ENCODE data around the gene KYAT1. TPM values are rescaled to one million over a fixed set of nuclear protein-coding genes. Genes with fewer than 3 reads are reported as not detected.
A peak's percentile ranks its signal among the peaks of the same experiment; 100 is the strongest.

Gene KYAT1
- total and polyA plus RNA-seq, 2 of the 13 experiments (the other 11 are each of a cell fraction or from before 2014, with no cell fraction given), result 9.2 to 46.5 TPM

DNA sequence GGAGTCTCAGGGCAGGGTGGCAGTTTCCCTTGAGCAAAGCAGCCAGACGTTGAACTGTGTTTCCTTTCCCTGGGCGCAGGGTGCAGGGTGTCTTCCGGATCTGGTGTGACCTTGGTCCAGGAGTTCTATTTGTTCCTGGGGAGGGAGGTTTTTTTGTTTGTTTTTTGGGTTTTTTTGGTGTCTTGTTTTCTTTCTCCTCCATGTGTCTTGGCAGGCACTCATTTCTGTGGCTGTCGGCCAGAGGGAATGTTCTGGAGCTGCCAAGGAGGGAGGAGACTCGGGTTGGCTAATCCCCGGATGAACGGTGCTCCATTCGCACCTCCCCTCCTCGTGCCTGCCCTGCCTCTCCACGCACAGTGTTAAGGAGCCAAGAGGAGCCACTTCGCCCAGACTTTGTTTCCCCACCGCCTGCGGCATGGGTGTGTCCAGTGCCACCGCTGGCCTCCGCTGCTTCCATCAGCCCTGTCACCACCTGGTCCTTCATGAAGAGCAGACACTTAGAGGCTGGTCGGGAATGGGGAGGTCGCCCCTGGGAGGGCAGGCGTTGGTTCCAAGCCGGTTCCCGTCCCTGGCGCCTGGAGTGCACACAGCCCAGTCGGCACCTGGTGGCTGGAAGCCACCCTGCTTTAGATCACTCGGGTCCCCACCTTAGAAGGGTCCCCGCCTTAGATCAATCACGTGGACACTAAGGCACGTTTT, 35.5 kb upstream of the KYAT1 start:
- Histone ChIP-seq H3K27me3 (ENCODE audit: control insufficient read depth in 1 of 2, insufficient read depth in 2 of 2, low read length in 2 of 2) (no peaks in the 10 kb centered on the region), H3K4me3 (replicated peaks in 1 of 3; ENCODE audit: insufficient read depth in 1 of 3, low read depth in 2 of 3, low read length in 3 of 3) (no peak overlapping the region), H3K27ac (ENCODE audit: extremely low read length, insufficient read depth, low read length) (peak overlapping the region; percentile 74), H3K4me1 (ENCODE audit: insufficient read depth, low read length) (peaks cover 94% of the 10 kb centered on the region), H3K9me3 (ENCODE audit: low read length) (no peaks in the 10 kb centered on the region), H3K4me2 (ENCODE audit: low read depth, low read length) (0 out of 2 replicates have a peak overlapping the region, but pooled peaks have one; percentile 3), H3K36me3 (replicated peaks in 1 of 2; ENCODE audit: control insufficient read depth in 1 of 2, insufficient read depth in 2 of 2, low read length in 2 of 2) (peaks cover 7 to 16% of the 10 kb centered on the region in 2 experiments), H3K9ac (ENCODE audit: insufficient read depth, low read depth, low read length) (no peak overlapping the region), H2AFZ (ENCODE audit: low read length) (no peak overlapping the region), H3K79me2 (ENCODE audit: insufficient read depth, low read length) (peaks cover 14% of the 10 kb centered on the region), H4K20me1 (ENCODE audit: insufficient read depth, low read length) (no peaks in the 10 kb centered on the region)
- 57% methylated on average over 22 of the region's 26 CpGs for WGBS (ENCODE audit: low lambda C conversion rate)
- ATAC-seq, result no peak
- ChIA-PET POLR2A (interaction anchor here (0.5 to 1.1 kb wide), 7 partner anchors 31 to 54 kb away, joined by 3 to 4 read pairs (median 3); no protein-coding TSS in a partner anchor), CTCF (ENCODE audit: low intra/inter-chr PET ratio, low total read pairs) (no interaction called here)
- FAIRE-seq, result peak; percentile 77
- peak; percentile 61 for DNase-seq (ENCODE audit: low spot score)
- in situ Hi-C loops (cut with HindIII; ENCODE audit: extremely low pct_ligation_motif_present, low pct_unique_long_range_greater_than_20kb), result no loop called here
- BruUV-seq (replicated peaks), result no TSS peak
- intact Hi-C loops (cut with micrococcal nuclease; ENCODE audit: unreplicated experiment), result no loop called here
- TF ChIP-seq SIX1 (CRISPR knock-in tag; IDR thresholded peaks at IDR 0.05; ENCODE audit: borderline replicate concordance), result 0 out of 2 replicates have a peak, but pooled peaks have one; percentile 24
- no peak for TF ChIP-seq SOX13 (IDR thresholded peaks at IDR 0.05)
- TF ChIP-seq SOX13 (CRISPR knock-in tag; conservative IDR thresholded peaks at IDR 0.05 in 1 of 2, IDR thresholded peaks at IDR 0.05 in 1 of 2), result peak in 1 of 2 experiments; percentile 73; a peak in 2 of 4 replicates
- TF ChIP-seq, protein P1, sequence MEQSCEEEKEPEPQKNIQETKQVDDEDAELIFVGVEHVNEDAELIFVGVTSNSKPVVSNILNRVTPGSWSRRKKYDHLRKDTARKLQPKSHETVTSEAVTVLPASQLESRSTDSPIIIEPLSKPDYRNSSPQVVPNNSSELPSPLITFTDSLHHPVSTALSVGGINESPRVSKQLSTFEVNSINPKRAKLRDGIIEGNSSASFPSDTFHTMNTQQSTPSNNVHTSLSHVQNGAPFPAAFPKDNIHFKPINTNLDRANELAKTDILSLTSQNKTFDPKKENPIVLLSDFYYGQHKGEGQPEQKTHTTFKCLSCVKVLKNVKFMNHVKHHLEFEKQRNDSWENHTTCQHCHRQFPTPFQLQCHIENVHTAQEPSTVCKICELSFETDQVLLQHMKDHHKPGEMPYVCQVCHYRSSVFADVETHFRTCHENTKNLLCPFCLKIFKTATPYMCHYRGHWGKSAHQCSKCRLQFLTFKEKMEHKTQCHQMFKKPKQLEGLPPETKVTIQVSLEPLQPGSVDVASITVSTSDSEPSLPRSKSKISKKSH (CRISPR knock-in tag; IDR thresholded peaks at IDR 0.05; ENCODE audit: borderline replicate concordance), result 0 out of 2 replicates have a peak, but pooled peaks have one; percentile 58
- TF ChIP-seq KDM2A (CRISPR knock-in tag; IDR thresholded peaks at IDR 0.05; ENCODE audit: borderline replicate concordance, low read depth), result 0 out of 2 replicates have a peak, but pooled peaks have one; percentile 35
- TF ChIP-seq CREM (IDR thresholded peaks at IDR 0.05), result peak; percentile 54; the same call in 1 of the 2 replicates
- no peak for TF ChIP-seq CREM (CRISPR knock-in tag; IDR thresholded peaks at IDR 0.05)
- TF ChIP-seq ZIK1 (CRISPR knock-in tag; IDR thresholded peaks at IDR 0.05; ENCODE audit: borderline replicate concordance, low read depth), result 0 out of 2 replicates have a peak, but pooled peaks have one; percentile 28
- TF ChIP-seq CEBPG (CRISPR knock-in tag; IDR thresholded peaks at IDR 0.05), result peak; percentile 62
- TF ChIP-seq, protein P2, sequence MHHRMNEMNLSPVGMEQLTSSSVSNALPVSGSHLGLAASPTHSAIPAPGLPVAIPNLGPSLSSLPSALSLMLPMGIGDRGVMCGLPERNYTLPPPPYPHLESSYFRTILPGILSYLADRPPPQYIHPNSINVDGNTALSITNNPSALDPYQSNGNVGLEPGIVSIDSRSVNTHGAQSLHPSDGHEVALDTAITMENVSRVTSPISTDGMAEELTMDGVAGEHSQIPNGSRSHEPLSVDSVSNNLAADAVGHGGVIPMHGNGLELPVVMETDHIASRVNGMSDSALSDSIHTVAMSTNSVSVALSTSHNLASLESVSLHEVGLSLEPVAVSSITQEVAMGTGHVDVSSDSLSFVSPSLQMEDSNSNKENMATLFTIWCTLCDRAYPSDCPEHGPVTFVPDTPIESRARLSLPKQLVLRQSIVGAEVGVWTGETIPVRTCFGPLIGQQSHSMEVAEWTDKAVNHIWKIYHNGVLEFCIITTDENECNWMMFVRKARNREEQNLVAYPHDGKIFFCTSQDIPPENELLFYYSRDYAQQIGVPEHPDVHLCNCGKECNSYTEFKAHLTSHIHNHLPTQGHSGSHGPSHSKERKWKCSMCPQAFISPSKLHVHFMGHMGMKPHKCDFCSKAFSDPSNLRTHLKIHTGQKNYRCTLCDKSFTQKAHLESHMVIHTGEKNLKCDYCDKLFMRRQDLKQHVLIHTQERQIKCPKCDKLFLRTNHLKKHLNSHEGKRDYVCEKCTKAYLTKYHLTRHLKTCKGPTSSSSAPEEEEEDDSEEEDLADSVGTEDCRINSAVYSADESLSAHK (CRISPR knock-in tag; IDR thresholded peaks at IDR 0.05; ENCODE audit: borderline replicate concordance), result no peak
- TF ChIP-seq ETV5 (CRISPR knock-in tag; IDR thresholded peaks at IDR 0.05; ENCODE audit: borderline replicate concordance), result peak; percentile 95
- 0 out of 2 replicates have a peak, but pooled peaks have one; percentile 17 for TF ChIP-seq GATAD1 (CRISPR knock-in tag; IDR thresholded peaks at IDR 0.05)
- TF ChIP-seq JARID2 (CRISPR knock-in tag; IDR thresholded peaks at IDR 0.05; ENCODE audit: insufficient replicate concordance), result no peak
- TF ChIP-seq SP5 (CRISPR knock-in tag; IDR thresholded peaks at IDR 0.05; ENCODE audit: borderline replicate concordance, low read depth), result peak; percentile 68; the same call in 1 of the 2 replicates
- TF ChIP-seq ZNF652 (CRISPR knock-in tag; IDR thresholded peaks at IDR 0.05; ENCODE audit: borderline replicate concordance, low read depth), result no peak
- TF ChIP-seq HES4 (CRISPR knock-in tag; IDR thresholded peaks at IDR 0.05; ENCODE audit: borderline replicate concordance), result peak; percentile 24; the same call in 1 of the 2 replicates
- 0 out of 2 replicates have a peak, but pooled peaks have one; percentile 18 for TF ChIP-seq CBX5 (CRISPR knock-in tag; IDR thresholded peaks at IDR 0.05; ENCODE audit: borderline replicate concordance)
- TF ChIP-seq, protein P3, sequence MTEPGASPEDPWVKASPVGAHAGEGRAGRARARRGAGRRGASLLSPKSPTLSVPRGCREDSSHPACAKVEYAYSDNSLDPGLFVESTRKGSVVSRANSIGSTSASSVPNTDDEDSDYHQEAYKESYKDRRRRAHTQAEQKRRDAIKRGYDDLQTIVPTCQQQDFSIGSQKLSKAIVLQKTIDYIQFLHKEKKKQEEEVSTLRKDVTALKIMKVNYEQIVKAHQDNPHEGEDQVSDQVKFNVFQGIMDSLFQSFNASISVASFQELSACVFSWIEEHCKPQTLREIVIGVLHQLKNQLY (CRISPR knock-in tag; IDR thresholded peaks at IDR 0.05), result peak; percentile 70
- TF ChIP-seq AHR (CRISPR knock-in tag; IDR thresholded peaks at IDR 0.05), result no peak
- TF ChIP-seq GFI1 (CRISPR knock-in tag; IDR thresholded peaks at IDR 0.05; ENCODE audit: borderline replicate concordance), result 0 out of 2 replicates have a peak, but pooled peaks have one; percentile 20
